Neural cell (in vitro differentiated cells): ENCODE measurements around the gene PCED1A. TPM values are rescaled to one million over a fixed set of nuclear protein-coding genes. Genes with fewer than 3 reads are reported as not detected.

Experiments
- H2AFZ ChIP-seq: fragments of 200-600, 300-800 bp; sonication (generic), shearing (Covaris generic); 2 replicates; pipeline ENCODE4 v1.6.0; 2014; ENCODE audit warnings: low read depth, mild to moderate bottlenecking, antibody characterized with exemption, low read length, moderate library complexity
- H3F3A ChIP-seq: fragments of 200-600 bp; shearing (Covaris generic); 2 replicates; pipeline ENCODE4 v1.6.1; 2016; ENCODE audit warnings: mild to moderate bottlenecking, moderate library complexity, mixed read lengths, antibody characterized with exemption, low read length; ENCODE audit not compliant: insufficient read depth, poor library complexity, severe bottlenecking
- H3K27ac ChIP-seq: fragments of 200-600, 300-800 bp; sonication (generic), shearing (Covaris generic); 2 replicates; pipeline ENCODE4 v1.5.1; 2014; ENCODE audit warnings: mild to moderate bottlenecking, low read length, moderate library complexity
- H3K27me3 ChIP-seq: fragments of 300-800, 200-600 bp; sonication (generic), shearing (Covaris generic); 2 replicates; pipeline ENCODE4 v1.6.0; 2014; ENCODE audit warnings: mild to moderate bottlenecking, low read depth, low read length, moderate library complexity; ENCODE audit not compliant: insufficient read depth
- H3K36me3 ChIP-seq: fragments of 300-800, 200-600 bp; sonication (generic), shearing (Covaris generic); 2 replicates; pipeline ENCODE4 v1.5.1; 2014; ENCODE audit warnings: mild to moderate bottlenecking, antibody characterized with exemption, low read length, moderate library complexity; ENCODE audit not compliant: insufficient read depth
- H3K4me2 ChIP-seq: fragments of 300-800, 200-600 bp; sonication (generic), shearing (Covaris generic); 2 replicates; pipeline ENCODE4 v1.6.0; 2014; ENCODE audit warnings: mild to moderate bottlenecking, low read length
- H3K4me3 ChIP-seq: fragments of 300-800, 200-600 bp; sonication (generic), shearing (Covaris generic); 2 replicates; pipeline ENCODE4 v1.5.1; 2014; ENCODE audit warnings: mild to moderate bottlenecking, low read length, moderate library complexity
- H3K79me2 ChIP-seq: fragments of 200-600 bp; shearing (Covaris generic); replicated peaks from 2 replicates; pipeline ENCODE4 v1.6.0; 2014; ENCODE audit warnings: mild to moderate bottlenecking, low read length, moderate library complexity; ENCODE audit not compliant: insufficient read depth
- H3K9ac ChIP-seq: fragments of 300-800, 200-600 bp; sonication (generic), shearing (Covaris generic); 2 replicates; pipeline ENCODE4 v1.6.1; 2016; ENCODE audit warnings: mild to moderate bottlenecking, low read length, mixed read lengths
- H3K9me2 ChIP-seq: fragments of 200-600 bp; shearing (Covaris generic); 2 replicates; pipeline ENCODE4 v1.6.1; 2016; ENCODE audit warnings: mild to moderate bottlenecking, low read length, mixed read lengths; ENCODE audit not compliant: insufficient read depth
- H3K9me3 ChIP-seq: fragments of 200-600, 300-800 bp; sonication (generic), shearing (Covaris generic); 2 replicates; pipeline ENCODE4 v1.6.1; 2016; ENCODE audit warnings: mild to moderate bottlenecking, mixed run types, low read length, moderate library complexity, mixed read lengths
- H4K20me1 ChIP-seq: fragments of 200-600 bp; shearing (Covaris generic); 2 replicates; pipeline ENCODE4 v1.6.1; 2016; ENCODE audit warnings: mild to moderate bottlenecking, mixed run types; ENCODE audit not compliant: insufficient read depth
- CTCF ChIP-seq: fragments of 450-650 bp; IDR thresholded peaks from 2 replicates; pipeline ENCODE4 v1.5.1; 2014; ENCODE audit warnings: antibody characterized with exemption, mild to moderate bottlenecking, moderate library complexity; ENCODE audit not compliant: poor library complexity, severe bottlenecking
- EP300 ChIP-seq: fragments of 450-650 bp; conservative IDR thresholded peaks from 2 replicates; pipeline ENCODE4 v1.6.1; 2014; ENCODE audit warnings: antibody characterized with exemption, mild to moderate bottlenecking, moderate library complexity; ENCODE audit not compliant: poor library complexity, severe bottlenecking
- EZH2 ChIP-seq: fragments of 200-600, 300-800 bp; shearing (Covaris generic), sonication (generic); IDR thresholded peaks from 2 replicates; pipeline ENCODE4 v1.6.1; 2014; ENCODE audit warnings: antibody characterized with exemption, low read length, borderline replicate concordance, mild to moderate bottlenecking; ENCODE audit not compliant: insufficient read depth, poor library complexity, severe bottlenecking
- MXI1 ChIP-seq: fragments of 450-650 bp; conservative IDR thresholded peaks from 2 replicates; pipeline ENCODE4 v1.6.1; 2014; ENCODE audit warnings: antibody characterized with exemption, mild to moderate bottlenecking; ENCODE audit not compliant: poor library complexity, severe bottlenecking
- POLR2AphosphoS5 ChIP-seq: IDR thresholded peaks from 2 replicates; pipeline ENCODE4 v1.6.1; 2012
- RAD21 ChIP-seq: fragments of 450-650 bp; conservative IDR thresholded peaks from 2 replicates; pipeline ENCODE4 v1.6.1; 2014; ENCODE audit warnings: antibody characterized with exemption, mild to moderate bottlenecking, moderate library complexity
- REST ChIP-seq: IDR thresholded peaks from 2 replicates; pipeline ENCODE4 v1.6.1; 2012; ENCODE audit warnings: borderline replicate concordance
- SMC3 ChIP-seq: fragments of 450-650 bp; conservative IDR thresholded peaks from 2 replicates; pipeline ENCODE4 v1.6.1; 2014; ENCODE audit warnings: antibody characterized with exemption, mild to moderate bottlenecking, moderate library complexity; ENCODE audit not compliant: poor library complexity
- TAF1 ChIP-seq: IDR thresholded peaks from 2 replicates; pipeline ENCODE4 v1.6.1; 2012; ENCODE audit warnings: low read depth
- polyA plus RNA-seq: library from polyadenylated mRNA; depleted of rRNA; stranded (reverse); fragments of >200 nt; gene quantifications from 2 replicates; pipeline ENCODE4 v1.2.3, GENCODE V29; 2014

The PCED1A gene
- polyA plus RNA-seq, 1 donor from 2014 or later: 132 TPM

- Histone ChIP-seq H3K9me3 (no peaks in the 10 kb centered on the region), H3K9me2 (no peaks in the 10 kb centered on the region), H3K36me3 (peaks cover 8% of the 10 kb centered on the region), H3K4me3 (no peak overlapping the region), H2AFZ (no peak overlapping the region), H3K9ac (no peak overlapping the region), H3K27ac (no peak overlapping the region), H3K4me2 (no peak overlapping the region), H3F3A (no peaks in the 10 kb centered on the region), H3K79me2 (peaks cover 71% of the 10 kb centered on the region), H3K27me3 (no peaks in the 10 kb centered on the region), H4K20me1 (no peaks in the 10 kb centered on the region)
- TF ChIP-seq CTCF (no peak), SMC3 (no peak), TAF1 (no peak), POLR2AphosphoS5 (no peak), REST (no peak)
Observed at GRCh38 chr20:2889209-2889608, 48.8 kb upstream of the PCED1A start.

GRCh38 chr20:2888224-2888955 is 47.9 kb upstream of the PCED1A start:
- Histone ChIP-seq H3K9ac (no peak overlapping the region), H3K36me3 (peaks cover 8% of the 10 kb centered on the region), H3K9me2 (no peaks in the 10 kb centered on the region), H3K4me3 (no peak overlapping the region), H3K79me2 (peaks cover 74% of the 10 kb centered on the region), H3K27me3 (no peaks in the 10 kb centered on the region), H4K20me1 (no peaks in the 10 kb centered on the region), H3F3A (no peaks in the 10 kb centered on the region), H3K27ac (no peak overlapping the region), H3K4me2 (no peak overlapping the region), H2AFZ (no peak overlapping the region), H3K9me3 (no peaks in the 10 kb centered on the region)
- no peak for TF ChIP-seq RAD21
- no peak for TF ChIP-seq MXI1
- TF ChIP-seq EZH2: no peak
- TF ChIP-seq CTCF: no peak
- no peak for TF ChIP-seq SMC3
- TF ChIP-seq POLR2AphosphoS5: no peak
- TF ChIP-seq REST: no peak
- TF ChIP-seq EP300: no peak
- TF ChIP-seq TAF1: no peak
